ENCODE measurements around the gene SPATA16.

GRCh38 chr3:172951511-172951910, 189.5 kb downstream of the SPATA16 start:
- TF ChIP-seq, protein P1, sequence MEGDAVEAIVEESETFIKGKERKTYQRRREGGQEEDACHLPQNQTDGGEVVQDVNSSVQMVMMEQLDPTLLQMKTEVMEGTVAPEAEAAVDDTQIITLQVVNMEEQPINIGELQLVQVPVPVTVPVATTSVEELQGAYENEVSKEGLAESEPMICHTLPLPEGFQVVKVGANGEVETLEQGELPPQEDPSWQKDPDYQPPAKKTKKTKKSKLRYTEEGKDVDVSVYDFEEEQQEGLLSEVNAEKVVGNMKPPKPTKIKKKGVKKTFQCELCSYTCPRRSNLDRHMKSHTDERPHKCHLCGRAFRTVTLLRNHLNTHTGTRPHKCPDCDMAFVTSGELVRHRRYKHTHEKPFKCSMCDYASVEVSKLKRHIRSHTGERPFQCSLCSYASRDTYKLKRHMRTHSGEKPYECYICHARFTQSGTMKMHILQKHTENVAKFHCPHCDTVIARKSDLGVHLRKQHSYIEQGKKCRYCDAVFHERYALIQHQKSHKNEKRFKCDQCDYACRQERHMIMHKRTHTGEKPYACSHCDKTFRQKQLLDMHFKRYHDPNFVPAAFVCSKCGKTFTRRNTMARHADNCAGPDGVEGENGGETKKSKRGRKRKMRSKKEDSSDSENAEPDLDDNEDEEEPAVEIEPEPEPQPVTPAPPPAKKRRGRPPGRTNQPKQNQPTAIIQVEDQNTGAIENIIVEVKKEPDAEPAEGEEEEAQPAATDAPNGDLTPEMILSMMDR (IDR thresholded peaks at IDR 0.05; ENCODE audit: borderline replicate concordance, extremely low read depth, low read length, poor library complexity, severe bottlenecking) = no peak
- no peak for TF ChIP-seq EZH2 (IDR thresholded peaks at IDR 0.05; ENCODE audit: borderline replicate concordance, low read depth, low read length, severe bottlenecking)
